ENCODE data around the gene ARL8B. TPM values are rescaled to one million over a fixed set of nuclear protein-coding genes. Genes with fewer than 3 reads are reported as not detected.
"Not testable (repeated sequence)": the region's sequence is repeated elsewhere in the genome, so short reads cannot be mapped to it uniquely, and the experiment has no call there.

ARL8B gene
- total and polyA plus RNA-seq, 9 of the 15 experiments (the other 6 are each of a cell fraction or from before 2014, with no cell fraction given), result 28.5 to 99.4 (median 77.2) TPM

- TF ChIP-seq ZNF740 (CRISPR knock-in tag; IDR thresholded peaks at IDR 0.05); TEAD4 (CRISPR knock-in tag; IDR thresholded peaks at IDR 0.05; ENCODE audit: borderline replicate concordance): not testable (repeated sequence)
- TF ChIP-seq ZNF740 (tag; IDR thresholded peaks at IDR 0.05) (peak in 1 of 2 experiments; percentile 93; a peak in 2 of 4 replicates), PHB2 (IDR thresholded peaks at IDR 0.05; ENCODE audit: low read depth) (peak; percentile 80), NFE2L1 (tag; IDR thresholded peaks at IDR 0.05; ENCODE audit: borderline replicate concordance, low read depth) (peak; percentile 61), CREB3 (tag; conservative IDR thresholded peaks at IDR 0.05; ENCODE audit: low read depth) (peak; percentile 97), MECOM (CRISPR knock-in tag; IDR thresholded peaks at IDR 0.05) (peak; percentile 88), ZEB2 (IDR thresholded peaks at IDR 0.05) (peak; percentile 96), KDM1A (IDR thresholded peaks at IDR 0.05) (0 out of 4 replicates have a peak, but pooled peaks of 1 of the 2 experiments have one; percentile 39), SMARCE1 (IDR thresholded peaks at IDR 0.05) (peak; percentile 91), TEAD4 (IDR thresholded peaks at IDR 0.05; ENCODE audit: low read length) (peak; percentile 83), L3MBTL2 (IDR thresholded peaks at IDR 0.05) (peak; percentile 80), ZNF324 (CRISPR knock-in tag; IDR thresholded peaks at IDR 0.05) (peak; percentile 41; the same call in 1 of the 2 replicates), SMAD3 (CRISPR knock-in tag; conservative IDR thresholded peaks at IDR 0.05) (0 out of 2 replicates have a peak, but pooled peaks have one; percentile 16), KLF6 (CRISPR knock-in tag; IDR thresholded peaks at IDR 0.05; ENCODE audit: borderline replicate concordance) (peak; percentile 79; the same call in 1 of the 2 replicates), ZNF830 (CRISPR knock-in tag; IDR thresholded peaks at IDR 0.05) (peak; percentile 56; the same call in 1 of the 2 replicates), ETV1 (tag; conservative IDR thresholded peaks at IDR 0.05; ENCODE audit: low read depth) (0 out of 2 replicates have a peak, but pooled peaks have one; percentile 26), ARID1B (IDR thresholded peaks at IDR 0.05) (peak; percentile 93), GATAD2A (IDR thresholded peaks at IDR 0.05) (peak; percentile 84), PTRF (tag; IDR thresholded peaks at IDR 0.05) (peak; percentile 92), POLR2AphosphoS5 (IDR thresholded peaks at IDR 0.05; ENCODE audit: control insufficient read depth, insufficient read depth, low read depth, low read length) (peak; percentile 50; the same call in 1 of the 2 replicates), ZNF75A (CRISPR knock-in tag; IDR thresholded peaks at IDR 0.05) (0 out of 2 replicates have a peak, but pooled peaks have one; percentile 37), CREB5 (CRISPR knock-in tag; IDR thresholded peaks at IDR 0.05) (peak; percentile 66; the same call in 1 of the 2 replicates), SOX6 (IDR thresholded peaks at IDR 0.05) (peak; percentile 94), ILK (tag; IDR thresholded peaks at IDR 0.05; ENCODE audit: borderline replicate concordance, low read depth) (0 out of 2 replicates have a peak, but pooled peaks have one; percentile 54)
These were observed 39.9 kb upstream of the ARL8B start (continued) for GRCh38 chr3:5081973-5082788.

Measured in K562 (cell line).